ENCODE results near the gene RTEL1. TPM values are rescaled to one million over a fixed set of nuclear protein-coding genes. Genes with fewer than 3 reads are reported as not detected.
A peak's percentile ranks its signal among the peaks of the same experiment; 100 is the strongest.
"Not testable (repeated sequence)": the region's sequence is repeated elsewhere in the genome, so short reads cannot be mapped to it uniquely, and the experiment has no call there.

The RTEL1 gene
- polyA plus RNA-seq, 2 donors = 8.1 to 14.5 TPM

- H3K36me3 ChIP-seq (ENCODE audit: control insufficient read depth in 2 of 2, insufficient read depth in 2 of 2, low read length in 1 of 2) = peaks cover 0 to 34% of the 10 kb centered on the region in 2 donors
- WGBS, 2 donors = 85 to 90% methylated on average over 18 of the region's 18 CpGs
- not testable (repeated sequence) for H3K4me3 ChIP-seq (ENCODE audit: low read depth in 1 of 2, low read length in 2 of 2); H3K27me3 ChIP-seq (ENCODE audit: control insufficient read depth in 1 of 2, insufficient read depth in 2 of 2, low read length in 2 of 2); H3K9me3 ChIP-seq (ENCODE audit: control insufficient read depth in 2 of 2, insufficient read depth in 1 of 2, low read depth in 1 of 2, low read length in 1 of 2); H3K27ac ChIP-seq (ENCODE audit: low read depth in 2 of 2, low read length in 1 of 2)
- peaks cover 0 to 13% of the 10 kb centered on the region in 2 donors for H3K4me1 ChIP-seq (ENCODE audit: control insufficient read depth in 2 of 2, insufficient read depth in 2 of 2, low read length in 1 of 2)
Measured at GRCh38 chr20:63730189-63730733, 72.1 kb downstream of the RTEL1 start.

- H3K9me3 ChIP-seq (ENCODE audit: control insufficient read depth in 2 of 2, insufficient read depth in 1 of 2, low read depth in 1 of 2, low read length in 1 of 2) = no peaks in the 10 kb centered on the region
- no peak overlapping the region for H3K4me3 ChIP-seq (ENCODE audit: low read depth in 1 of 2, low read length in 2 of 2)
- H3K4me1 ChIP-seq (ENCODE audit: control insufficient read depth in 2 of 2, insufficient read depth in 2 of 2, low read length in 1 of 2) = peaks cover 0 to 17% of the 10 kb centered on the region in 2 donors
- no peak overlapping the region for H3K27ac ChIP-seq (ENCODE audit: low read depth in 2 of 2, low read length in 1 of 2)
- peaks cover 0 to 39% of the 10 kb centered on the region in 2 donors for H3K36me3 ChIP-seq (ENCODE audit: control insufficient read depth in 2 of 2, insufficient read depth in 2 of 2, low read length in 1 of 2)
- no peaks in the 10 kb centered on the region for H3K27me3 ChIP-seq (ENCODE audit: control insufficient read depth in 1 of 2, insufficient read depth in 2 of 2, low read length in 2 of 2)
- WGBS, 2 donors = 75 to 78% methylated on average over 5 of the region's 5 CpGs
Measured at GRCh38 chr20:63731410-63731809, 73.3 kb downstream of the RTEL1 start.

- H3K27me3 ChIP-seq (ENCODE audit: control insufficient read depth in 1 of 2, insufficient read depth in 2 of 2, low read length in 2 of 2) = no peaks in the 10 kb centered on the region
- peaks cover 0 to 39% of the 10 kb centered on the region in 2 donors for H3K36me3 ChIP-seq (ENCODE audit: control insufficient read depth in 2 of 2, insufficient read depth in 2 of 2, low read length in 1 of 2)
- WGBS, 2 donors = 87 to 89% methylated on average over 38 of the region's 38 CpGs
- peaks cover 0 to 27% of the 10 kb centered on the region in 2 donors for H3K4me1 ChIP-seq (ENCODE audit: control insufficient read depth in 2 of 2, insufficient read depth in 2 of 2, low read length in 1 of 2)
- no peak overlapping the region for H3K4me3 ChIP-seq (ENCODE audit: low read depth in 1 of 2, low read length in 2 of 2)
- no peaks in the 10 kb centered on the region for H3K9me3 ChIP-seq (ENCODE audit: control insufficient read depth in 2 of 2, insufficient read depth in 1 of 2, low read depth in 1 of 2, low read length in 1 of 2)
- H3K27ac ChIP-seq (ENCODE audit: low read depth in 2 of 2, low read length in 1 of 2) = no peak overlapping the region
Measured at GRCh38 chr20:63732118-63733095, 74.3 kb downstream of the RTEL1 start.

GRCh38 chr20:63733117-63733516 lies 75.0 kb downstream of the RTEL1 start:
- H3K4me3 ChIP-seq (ENCODE audit: low read depth in 1 of 2, low read length in 2 of 2) = no peak overlapping the region
- H3K9me3 ChIP-seq (ENCODE audit: control insufficient read depth in 2 of 2, insufficient read depth in 1 of 2, low read depth in 1 of 2, low read length in 1 of 2) = no peaks in the 10 kb centered on the region
- WGBS, 2 donors = 91 to 95% methylated on average over 13 of the region's 13 CpGs
- H3K27me3 ChIP-seq (ENCODE audit: control insufficient read depth in 1 of 2, insufficient read depth in 2 of 2, low read length in 2 of 2) = no peaks in the 10 kb centered on the region
- peaks cover 1 to 31% of the 10 kb centered on the region in 2 donors for H3K4me1 ChIP-seq (ENCODE audit: control insufficient read depth in 2 of 2, insufficient read depth in 2 of 2, low read length in 1 of 2)
- peaks cover 0 to 39% of the 10 kb centered on the region in 2 donors for H3K36me3 ChIP-seq (ENCODE audit: control insufficient read depth in 2 of 2, insufficient read depth in 2 of 2, low read length in 1 of 2)
- H3K27ac ChIP-seq (ENCODE audit: low read depth in 2 of 2, low read length in 1 of 2) = no peak overlapping the region

GRCh38 chr20:63733579-63734081 lies 75.5 kb downstream of the RTEL1 start:
- Histone ChIP-seq H3K4me1 (ENCODE audit: control insufficient read depth in 2 of 2, insufficient read depth in 2 of 2, low read length in 1 of 2) (peaks cover 4 to 34% of the 10 kb centered on the region in 2 donors), H3K27me3 (ENCODE audit: control insufficient read depth in 1 of 2, insufficient read depth in 2 of 2, low read length in 2 of 2) (no peaks in the 10 kb centered on the region), H3K4me3 (ENCODE audit: low read depth in 1 of 2, low read length in 2 of 2) (no peak overlapping the region), H3K9me3 (ENCODE audit: control insufficient read depth in 2 of 2, insufficient read depth in 1 of 2, low read depth in 1 of 2, low read length in 1 of 2) (no peaks in the 10 kb centered on the region), H3K27ac (ENCODE audit: low read depth in 2 of 2, low read length in 1 of 2) (no peak overlapping the region), H3K36me3 (ENCODE audit: control insufficient read depth in 2 of 2, insufficient read depth in 2 of 2, low read length in 1 of 2) (peaks cover 0 to 39% of the 10 kb centered on the region in 2 donors)
- WGBS, 2 donors = 92 to 95% methylated on average over 18 of the region's 18 CpGs

GRCh38 chr20:63734111-63734945 lies 76.2 kb downstream of the RTEL1 start:
- peaks cover 0 to 39% of the 10 kb centered on the region in 2 donors for H3K36me3 ChIP-seq (ENCODE audit: control insufficient read depth in 2 of 2, insufficient read depth in 2 of 2, low read length in 1 of 2)
- no peaks in the 10 kb centered on the region for H3K27me3 ChIP-seq (ENCODE audit: control insufficient read depth in 1 of 2, insufficient read depth in 2 of 2, low read length in 2 of 2)
- H3K9me3 ChIP-seq (ENCODE audit: control insufficient read depth in 2 of 2, insufficient read depth in 1 of 2, low read depth in 1 of 2, low read length in 1 of 2) = no peaks in the 10 kb centered on the region
- 87 to 91% methylated on average over 23 to 25 of the region's 25 CpGs for WGBS, 2 donors
- H3K27ac ChIP-seq (ENCODE audit: low read depth in 2 of 2, low read length in 1 of 2) = no peak overlapping the region
- peaks cover 6 to 36% of the 10 kb centered on the region in 2 donors for H3K4me1 ChIP-seq (ENCODE audit: control insufficient read depth in 2 of 2, insufficient read depth in 2 of 2, low read length in 1 of 2)
- H3K4me3 ChIP-seq (ENCODE audit: low read depth in 1 of 2, low read length in 2 of 2) = no peak overlapping the region

GRCh38 chr20:63734946-63735858 lies 77.1 kb downstream of the RTEL1 start:
- Histone ChIP-seq H3K9me3 (ENCODE audit: control insufficient read depth in 2 of 2, insufficient read depth in 1 of 2, low read depth in 1 of 2, low read length in 1 of 2) (no peaks in the 10 kb centered on the region), H3K27me3 (ENCODE audit: control insufficient read depth in 1 of 2, insufficient read depth in 2 of 2, low read length in 2 of 2) (no peaks in the 10 kb centered on the region), H3K36me3 (ENCODE audit: control insufficient read depth in 2 of 2, insufficient read depth in 2 of 2, low read length in 1 of 2) (peaks cover 0 to 38% of the 10 kb centered on the region in 2 donors), H3K27ac (ENCODE audit: low read depth in 2 of 2, low read length in 1 of 2) (no peak overlapping the region), H3K4me1 (ENCODE audit: control insufficient read depth in 2 of 2, insufficient read depth in 2 of 2, low read length in 1 of 2) (peaks cover 6 to 36% of the 10 kb centered on the region in 2 donors), H3K4me3 (ENCODE audit: low read depth in 1 of 2, low read length in 2 of 2) (no peak overlapping the region)
- WGBS, 2 donors = 90 to 91% methylated on average over 48 of the region's 48 CpGs

GRCh38 chr20:63735859-63736718 lies 78.0 kb downstream of the RTEL1 start, which contains the start of gene LIME1:
TSS of gene LIME1 (plus strand) at chr20:63736664. CDS start at chr20:63737550, 886 bp downstream.
- no peaks in the 10 kb centered on the region for H3K27me3 ChIP-seq (ENCODE audit: control insufficient read depth in 1 of 2, insufficient read depth in 2 of 2, low read length in 2 of 2)
- peaks cover 0 to 35% of the 10 kb centered on the region in 2 donors for H3K36me3 ChIP-seq (ENCODE audit: control insufficient read depth in 2 of 2, insufficient read depth in 2 of 2, low read length in 1 of 2)
- no peaks in the 10 kb centered on the region for H3K9me3 ChIP-seq (ENCODE audit: control insufficient read depth in 2 of 2, insufficient read depth in 1 of 2, low read depth in 1 of 2, low read length in 1 of 2)
- H3K27ac ChIP-seq (ENCODE audit: low read depth in 2 of 2, low read length in 1 of 2) = peak within 1 kb of the TSS; percentile 38 to 49
- H3K4me1 ChIP-seq (ENCODE audit: control insufficient read depth in 2 of 2, insufficient read depth in 2 of 2, low read length in 1 of 2) = peaks cover 6 to 34% of the 10 kb centered on the region in 2 donors
- 49 to 52% methylated on average over 29 to 31 of the region's 31 CpGs for WGBS, 2 donors
- H3K4me3 ChIP-seq (ENCODE audit: low read depth in 1 of 2, low read length in 2 of 2) = peak within 1 kb of the TSS; percentile 25 to 51
